ENCODE data around the gene NOX4. TPM values are rescaled to one million over a fixed set of nuclear protein-coding genes. Genes with fewer than 3 reads are reported as not detected.
"Not testable (repeated sequence)": the region's sequence is repeated elsewhere in the genome, so short reads cannot be mapped to it uniquely, and the experiment has no call there.

The NOX4 gene
- total RNA-seq, 4 donors from 2014 or later, result 0.30 to 1.4 (median 0.91) TPM; not detected in 1

GRCh38 chr11:89327885-89328284 is 163.3 kb downstream of the NOX4 start:
- Histone ChIP-seq H3K27ac (no peak overlapping the region), H3K36me3 (no peaks in the 10 kb centered on the region), H3K27me3 (no peaks in the 10 kb centered on the region), H3K9me3 (no peaks in the 10 kb centered on the region), H3K4me1 (no peaks in the 10 kb centered on the region), H3K4me3 (no peak overlapping the region)
- WGBS, result 53% methylated on average over 5 of the region's 5 CpGs
- DNase-seq (ENCODE audit: low spot score in 2 of 2), result no peak
- TF ChIP-seq EP300 (IDR thresholded peaks at IDR 0.05) (no peak), POLR2A (IDR thresholded peaks at IDR 0.05) (no peak), POLR2AphosphoS5 (IDR thresholded peaks at IDR 0.05) (no peak), CTCF (IDR thresholded peaks at IDR 0.05) (no peak)

- no peaks in the 10 kb centered on the region for H3K4me1 ChIP-seq
- H3K4me3 ChIP-seq, result no peak overlapping the region
- DNase-seq (ENCODE audit: low spot score in 2 of 2), result no peak
- no peaks in the 10 kb centered on the region for H3K9me3 ChIP-seq
- H3K36me3 ChIP-seq, result no peaks in the 10 kb centered on the region
- TF ChIP-seq CTCF (IDR thresholded peaks at IDR 0.05), result no peak
- no peak for TF ChIP-seq EP300 (IDR thresholded peaks at IDR 0.05)
- TF ChIP-seq POLR2A (IDR thresholded peaks at IDR 0.05), result no peak
- no peak overlapping the region for H3K27ac ChIP-seq
- WGBS, result 78% methylated on average over 2 of the region's 2 CpGs
- H3K27me3 ChIP-seq, result no peaks in the 10 kb centered on the region
Measured at GRCh38 chr11:89321401-89321800, 169.8 kb downstream of the NOX4 start.

DNA sequence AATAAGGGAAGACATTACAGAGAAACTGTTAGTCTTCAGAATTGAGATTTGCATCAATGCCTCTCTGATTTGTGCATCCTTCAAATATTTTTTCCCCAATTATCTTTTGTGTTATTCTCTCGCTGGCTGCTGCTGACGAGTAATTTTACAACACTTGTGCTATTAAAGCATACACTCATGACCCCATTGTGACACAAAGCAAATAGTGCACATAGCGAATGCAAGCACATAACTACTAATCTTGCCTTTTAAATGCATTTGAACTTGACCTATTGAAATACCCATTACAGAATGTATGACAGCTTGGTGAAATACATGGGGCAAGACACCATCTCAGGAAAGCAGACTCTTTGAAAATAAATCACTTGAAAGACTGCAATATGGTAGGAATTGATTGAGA is 180.6 kb downstream of the NOX4 start:
- WGBS, result 87% methylated on average over 3 of the region's 3 CpGs
- not testable (repeated sequence) for H3K9me3 ChIP-seq; H3K4me3 ChIP-seq; H3K27me3 ChIP-seq; H3K27ac ChIP-seq; DNase-seq (ENCODE audit: low spot score in 2 of 2); H3K36me3 ChIP-seq; H3K4me1 ChIP-seq

GRCh38 chr11:89309321-89309985 is 181.7 kb downstream of the NOX4 start:
- not testable (repeated sequence) for H3K4me1 ChIP-seq; H3K27me3 ChIP-seq; DNase-seq (ENCODE audit: low spot score in 2 of 2); H3K4me3 ChIP-seq; H3K27ac ChIP-seq; H3K36me3 ChIP-seq; H3K9me3 ChIP-seq
- 80% methylated on average over 3 of the region's 3 CpGs for WGBS

GRCh38 chr11:89308272-89308671 is 182.9 kb downstream of the NOX4 start:
- not testable (repeated sequence) for H3K36me3 ChIP-seq; DNase-seq (ENCODE audit: low spot score in 2 of 2); H3K9me3 ChIP-seq; H3K4me3 ChIP-seq; H3K27ac ChIP-seq; H3K4me1 ChIP-seq; H3K27me3 ChIP-seq
- WGBS, result 75% methylated on average over 1 of the region's 1 CpG

- H3K27ac ChIP-seq; H3K36me3 ChIP-seq; H3K4me3 ChIP-seq; H3K9me3 ChIP-seq; DNase-seq (ENCODE audit: low spot score in 2 of 2); H3K27me3 ChIP-seq; H3K4me1 ChIP-seq: not testable (repeated sequence)
- WGBS, result 46% methylated on average over 1 of the region's 1 CpG
Measured at GRCh38 chr11:89303029-89303428, 188.1 kb downstream of the NOX4 start.

- 90% methylated on average over 7 of the region's 7 CpGs for WGBS
- not testable (repeated sequence) for H3K4me3 ChIP-seq; H3K27me3 ChIP-seq; H3K9me3 ChIP-seq; H3K27ac ChIP-seq; H3K4me1 ChIP-seq; H3K36me3 ChIP-seq; DNase-seq (ENCODE audit: low spot score in 2 of 2)
Measured at GRCh38 chr11:89295023-89295422, 196.2 kb downstream of the NOX4 start.

- DNase-seq (ENCODE audit: low spot score in 2 of 2), result peak; percentile 54 to 67
- H3K4me3 ChIP-seq, result peak overlapping the region; percentile 28
Measured at GRCh38 chr11:89293965-89294679, 197.1 kb downstream of the NOX4 start.

DNA sequence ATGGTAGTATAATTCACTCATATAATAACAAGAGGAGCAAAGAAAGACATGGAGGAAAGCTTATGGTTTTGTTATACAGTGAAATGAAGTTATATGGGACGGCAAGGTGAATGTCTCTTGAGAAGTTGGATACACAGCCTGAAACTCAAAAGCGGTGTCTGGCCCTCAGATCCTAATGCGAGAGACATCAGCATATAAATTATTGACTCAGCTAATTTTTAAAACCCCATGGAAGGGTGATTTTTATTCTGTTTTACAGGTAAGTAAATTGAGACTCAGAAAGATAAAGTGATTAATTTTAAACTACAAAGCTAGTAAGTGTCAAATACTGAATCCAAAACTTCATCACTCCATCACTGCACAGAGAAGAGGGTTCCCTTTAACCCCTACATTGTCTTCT is 203.2 kb downstream of the NOX4 start:
- 92% methylated on average over 3 of the region's 3 CpGs for WGBS

More at GRCh38 chr11:89293965-89294679, 197.1 kb downstream of the NOX4 start:
- WGBS, result 17% methylated on average over 18 of the region's 18 CpGs
- H3K9me3 ChIP-seq, result no peaks in the 10 kb centered on the region
- no peak overlapping the region for H3K27ac ChIP-seq
- H3K27me3 ChIP-seq, result no peaks in the 10 kb centered on the region
- H3K36me3 ChIP-seq, result no peaks in the 10 kb centered on the region
- H3K4me1 ChIP-seq, result peaks cover 3% of the 10 kb centered on the region
- TF ChIP-seq CTCF (IDR thresholded peaks at IDR 0.05) (no peak), EP300 (IDR thresholded peaks at IDR 0.05) (no peak), POLR2A (IDR thresholded peaks at IDR 0.05) (no peak), POLR2AphosphoS5 (IDR thresholded peaks at IDR 0.05) (no peak)

GRCh38 chr11:89286601-89287000 is 204.6 kb downstream of the NOX4 start:
- not testable (repeated sequence) for H3K27ac ChIP-seq; H3K4me1 ChIP-seq; DNase-seq (ENCODE audit: low spot score in 2 of 2); H3K36me3 ChIP-seq; H3K4me3 ChIP-seq; H3K27me3 ChIP-seq; H3K9me3 ChIP-seq
- 75% methylated on average over 1 of the region's 1 CpG for WGBS

More for the DNA sequence above, 203.2 kb downstream of the NOX4 start:
- H3K4me1 ChIP-seq; H3K27ac ChIP-seq; DNase-seq (ENCODE audit: low spot score in 2 of 2); H3K4me3 ChIP-seq; H3K36me3 ChIP-seq; H3K9me3 ChIP-seq; H3K27me3 ChIP-seq: not testable (repeated sequence)

All from suprapubic skin (tissue), 4 donors.